H9 (cell line): ENCODE results near the gene UCP1. TPM values are rescaled to one million over a fixed set of nuclear protein-coding genes. Genes with fewer than 3 reads are reported as not detected.

Source experiments
- DNase-seq: peaks from one replicate; pipeline ENCODE4 v3.0.0-alpha.2; 2017
- H2AFZ ChIP-seq: one replicate; pipeline ENCODE4 v1.6.1; 2013; ENCODE audit warnings: mild to moderate bottlenecking, low read length, control low read depth, moderate library complexity
- H2AK5ac ChIP-seq: 2 replicates; pipeline ENCODE4 v1.6.1; 2013; ENCODE audit warnings: low read length, control low read depth, mixed read lengths; ENCODE audit not compliant: insufficient read length
- H2BK120ac ChIP-seq: one replicate; pipeline ENCODE4 v1.6.1; 2013; ENCODE audit warnings: low read depth, mild to moderate bottlenecking, low read length, control low read depth, inconsistent platforms; ENCODE audit not compliant: poor library complexity, severe bottlenecking
- H2BK12ac ChIP-seq: 2 replicates; pipeline ENCODE4 v1.6.1; 2013; ENCODE audit warnings: low read length, control low read depth, mixed read lengths, low read depth; ENCODE audit not compliant: insufficient read length
- H2BK15ac ChIP-seq: 2 replicates; pipeline ENCODE4 v1.6.1; 2013; ENCODE audit warnings: low read depth, low read length, control low read depth
- H2BK20ac ChIP-seq: one replicate; pipeline ENCODE4 v1.6.1; 2013; ENCODE audit warnings: low read depth, mild to moderate bottlenecking, low read length, control low read depth, inconsistent platforms; ENCODE audit not compliant: poor library complexity, severe bottlenecking
- H2BK5ac ChIP-seq: 2 replicates; pipeline ENCODE4 v1.6.1; 2013; ENCODE audit warnings: low read length, control low read depth, mixed read lengths; ENCODE audit not compliant: insufficient read length
- H3K14ac ChIP-seq: 2 replicates; pipeline ENCODE4 v1.6.1; 2013; ENCODE audit warnings: low read length, control low read depth; ENCODE audit not compliant: insufficient read depth
- H3K18ac ChIP-seq: 2 replicates; pipeline ENCODE4 v1.6.1; 2013; ENCODE audit warnings: low read depth, mild to moderate bottlenecking, mixed read lengths, low read length, control low read depth; ENCODE audit not compliant: insufficient read length
- H3K23ac ChIP-seq: 2 replicates; pipeline ENCODE4 v1.6.1; 2013; ENCODE audit warnings: low read length, control low read depth, mixed read lengths, low read depth; ENCODE audit not compliant: insufficient read length
- H3K23me2 ChIP-seq: 2 replicates; pipeline ENCODE4 v1.6.1; 2013; ENCODE audit warnings: low read depth, mild to moderate bottlenecking, mixed read lengths, low read length, control low read depth; ENCODE audit not compliant: insufficient read length, poor library complexity, severe bottlenecking
- H3K27ac ChIP-seq: 2 replicates; pipeline ENCODE4 v1.5.1; 2013; ENCODE audit warnings: low read length, control low read depth, mixed read lengths, low read depth; ENCODE audit not compliant: insufficient read length
- H3K27me3 ChIP-seq: 2 replicates; pipeline ENCODE4 v1.6.1; 2013; ENCODE audit warnings: low read length, control low read depth, inconsistent platforms; ENCODE audit not compliant: insufficient read depth
- H3K4ac ChIP-seq: 2 replicates; pipeline ENCODE4 v1.6.1; 2013; ENCODE audit warnings: low read depth, mild to moderate bottlenecking, control low read depth, inconsistent platforms, low read length, moderate library complexity
- H3K4me1 ChIP-seq: 2 replicates; pipeline ENCODE4 v1.6.1; 2013; ENCODE audit warnings: low read length, control low read depth, inconsistent platforms; ENCODE audit not compliant: insufficient read depth
- H3K4me2 ChIP-seq: 2 replicates; pipeline ENCODE4 v1.6.1; 2013; ENCODE audit warnings: low read length, control low read depth, mixed read lengths; ENCODE audit not compliant: insufficient read length, insufficient read depth
- H3K56ac ChIP-seq: 2 replicates; pipeline ENCODE4 v1.6.1; 2013; ENCODE audit warnings: low read depth, mild to moderate bottlenecking, mixed read lengths, low read length, control low read depth; ENCODE audit not compliant: insufficient read length
- H3K79me1 ChIP-seq: 2 replicates; pipeline ENCODE4 v1.6.1; 2013; ENCODE audit warnings: low read depth, mild to moderate bottlenecking, moderate library complexity, low read length, control low read depth, inconsistent platforms; ENCODE audit not compliant: insufficient read depth, poor library complexity, severe bottlenecking
- H3K79me2 ChIP-seq: 2 replicates; pipeline ENCODE4 v1.6.1; 2013; ENCODE audit warnings: low read length, control low read depth, inconsistent platforms; ENCODE audit not compliant: insufficient read depth
- H3K9ac ChIP-seq: 2 replicates; pipeline ENCODE4 v1.6.1; 2013; ENCODE audit warnings: low read length, control low read depth, mixed read lengths; ENCODE audit not compliant: insufficient read length; ENCODE audit errors: extremely low read depth
- H3K9me3 ChIP-seq: one replicate; pipeline ENCODE4 v1.6.1; 2013; ENCODE audit warnings: low read depth, low read length, inconsistent platforms; ENCODE audit not compliant: control insufficient read depth
- H3T11ph ChIP-seq: one replicate; pipeline ENCODE4 v1.6.1; 2013; ENCODE audit warnings: mild to moderate bottlenecking, low read length, control low read depth, inconsistent platforms
- H4K20me1 ChIP-seq: one replicate; pipeline ENCODE4 v1.6.1; 2013; ENCODE audit not compliant: control insufficient read depth, insufficient read length, insufficient read depth
- H4K5ac ChIP-seq: 2 replicates; pipeline ENCODE4 v1.6.1; 2013; ENCODE audit warnings: low read depth, mild to moderate bottlenecking, mixed read lengths, low read length, control low read depth; ENCODE audit not compliant: insufficient read length
- H4K8ac ChIP-seq: replicated peaks from 2 replicates; pipeline ENCODE4 v1.6.1; 2013; ENCODE audit warnings: low read length, control low read depth, mixed read lengths, low read depth; ENCODE audit not compliant: insufficient read length
- H4K91ac ChIP-seq: 2 replicates; pipeline ENCODE4 v1.6.1; 2013; ENCODE audit warnings: low read depth, mild to moderate bottlenecking, moderate library complexity, mixed read lengths, low read length, control low read depth; ENCODE audit not compliant: insufficient read length
- H3K27ac Mint-ChIP-seq, 3 experiments: 2 replicates in 2 of 3; 3 replicates in 1 of 3; pipeline ENCODE4 v1.8.0; 2020 to 2021; ENCODE audit warnings: mixed read lengths in 3 of 3, mild to moderate bottlenecking in 1 of 3, moderate library complexity in 1 of 3
- H3K27me3 Mint-ChIP-seq: 2 replicates; pipeline ENCODE4 v1.8.0; 2021; ENCODE audit warnings: low read depth, mild to moderate bottlenecking, moderate library complexity, mixed read lengths
- H3K36me3 Mint-ChIP-seq, 3 experiments: 2 replicates in 2 of 3; 3 replicates in 1 of 3; pipeline ENCODE4 v1.8.0; 2020 to 2021; ENCODE audit warnings: low read depth in 3 of 3, mixed read lengths in 3 of 3; ENCODE audit not compliant: insufficient read depth in 1 of 3
- H3K4me1 Mint-ChIP-seq, 2 experiments: 2 replicates each; pipeline ENCODE4 v1.8.0; 2020; ENCODE audit warnings: mixed read lengths in 2 of 2
- H3K4me3 Mint-ChIP-seq, 2 experiments: 2 replicates in 1 of 2; 3 replicates in 1 of 2; pipeline ENCODE4 v1.8.0; 2020 to 2021; ENCODE audit warnings: mild to moderate bottlenecking in 2 of 2, mixed read lengths in 2 of 2, moderate library complexity in 1 of 2
- H3K9me3 Mint-ChIP-seq, 2 experiments: 2 replicates in 1 of 2; 3 replicates in 1 of 2; pipeline ENCODE4 v1.8.0; 2020; ENCODE audit warnings: mild to moderate bottlenecking in 2 of 2, mixed read lengths in 2 of 2, moderate library complexity in 1 of 2
- WGBS: extraction: QIAGEN DNeasy Blood & Tissue Kit; methylation state at CpG from one replicate; pipeline ENCODE4 v1.1.7; 2013; ENCODE audit warnings: missing lambda C conversion rate, low lambda C conversion rate, mixed read lengths; ENCODE audit not compliant: insufficient read length; ENCODE audit errors: extremely low coverage; 5-methylcytosine and 5-hydroxymethylcytosine counted together
- total RNA-seq: library from RNA; stranded (reverse); gene quantifications from 2 replicates; pipeline ENCODE4 v1.2.1, GENCODE V29; 2021
- TF ChIP-seq, protein P1 (sequence below): fragments of 200-600 bp; sonication (generic); conservative IDR thresholded peaks from 3 replicates; pipeline ENCODE4 v1.8.0; 2021; ENCODE audit warnings: antibody characterized with exemption, mild to moderate bottlenecking

UCP1 gene
- total RNA-seq, 1 experiment from 2014 or later: not detected

DNA sequence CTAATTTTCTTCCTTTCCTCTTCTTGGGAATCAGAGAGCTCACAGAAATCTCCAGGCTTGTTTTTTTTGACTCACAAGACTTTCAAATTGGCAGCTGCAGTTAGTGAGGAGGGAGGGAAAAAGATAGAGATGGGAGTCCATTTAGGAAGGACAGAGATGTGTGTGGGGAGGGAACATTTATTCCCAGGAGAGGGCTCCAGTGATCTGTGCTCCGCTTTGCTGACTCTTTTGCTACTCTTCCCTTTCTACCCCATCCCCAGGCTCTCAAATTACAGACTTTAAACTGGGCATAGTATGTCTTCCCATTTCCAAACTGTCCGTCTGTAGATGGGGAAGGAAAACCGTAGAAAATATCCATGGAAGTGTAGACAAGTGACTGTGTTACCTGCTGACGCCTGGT, 39.1 kb upstream of the UCP1 start:
- Histone ChIP-seq H4K8ac (no peak overlapping the region), H2BK20ac (no peak overlapping the region), H3K56ac (no peak overlapping the region), H3K4ac (no peak overlapping the region), H2AK5ac (no peak overlapping the region), H3K4me2 (no peak overlapping the region), H3K9ac (no peak overlapping the region), H3K27me3 (no peaks in the 10 kb centered on the region), H2BK120ac (no peak overlapping the region), H3K23ac (no peak overlapping the region), H3K4me1 (no peaks in the 10 kb centered on the region), H3K14ac (no peak overlapping the region), H3K18ac (no peak overlapping the region), H2BK12ac (no peak overlapping the region), H3K79me2 (no peaks in the 10 kb centered on the region), H3T11ph (no peak overlapping the region), H2AFZ (no peak overlapping the region), H2BK5ac (no peak overlapping the region), H2BK15ac (no peak overlapping the region), H3K27ac (no peak overlapping the region), H3K23me2 (no peaks in the 10 kb centered on the region), H3K9me3 (no peaks in the 10 kb centered on the region), H4K20me1 (no peaks in the 10 kb centered on the region), H4K5ac (no peak overlapping the region), H3K79me1 (no peaks in the 10 kb centered on the region), H4K91ac (no peak overlapping the region)
- H3K9me3 Mint-ChIP-seq: no peaks in the 10 kb centered on the region; a peak in 1 of 5 replicates
- no peaks in the 10 kb centered on the region for H3K36me3 Mint-ChIP-seq
- DNase-seq: no peak
- no peak overlapping the region for H3K4me3 Mint-ChIP-seq
- H3K27ac Mint-ChIP-seq: no peak overlapping the region; a peak in 1 of 7 replicates
- H3K27me3 Mint-ChIP-seq: no peaks in the 10 kb centered on the region
- no CpG with 5 or more reads among the region's 4 CpGs for WGBS
- TF ChIP-seq, protein P1, sequence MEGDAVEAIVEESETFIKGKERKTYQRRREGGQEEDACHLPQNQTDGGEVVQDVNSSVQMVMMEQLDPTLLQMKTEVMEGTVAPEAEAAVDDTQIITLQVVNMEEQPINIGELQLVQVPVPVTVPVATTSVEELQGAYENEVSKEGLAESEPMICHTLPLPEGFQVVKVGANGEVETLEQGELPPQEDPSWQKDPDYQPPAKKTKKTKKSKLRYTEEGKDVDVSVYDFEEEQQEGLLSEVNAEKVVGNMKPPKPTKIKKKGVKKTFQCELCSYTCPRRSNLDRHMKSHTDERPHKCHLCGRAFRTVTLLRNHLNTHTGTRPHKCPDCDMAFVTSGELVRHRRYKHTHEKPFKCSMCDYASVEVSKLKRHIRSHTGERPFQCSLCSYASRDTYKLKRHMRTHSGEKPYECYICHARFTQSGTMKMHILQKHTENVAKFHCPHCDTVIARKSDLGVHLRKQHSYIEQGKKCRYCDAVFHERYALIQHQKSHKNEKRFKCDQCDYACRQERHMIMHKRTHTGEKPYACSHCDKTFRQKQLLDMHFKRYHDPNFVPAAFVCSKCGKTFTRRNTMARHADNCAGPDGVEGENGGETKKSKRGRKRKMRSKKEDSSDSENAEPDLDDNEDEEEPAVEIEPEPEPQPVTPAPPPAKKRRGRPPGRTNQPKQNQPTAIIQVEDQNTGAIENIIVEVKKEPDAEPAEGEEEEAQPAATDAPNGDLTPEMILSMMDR: no peak
- H3K4me1 Mint-ChIP-seq: peaks cover 8 to 14% of the 10 kb centered on the region in 2 experiments
